GM19193 (cell line): Measurements from ENCODE around the gene PKN3.

Source experiments
- POLR2A ChIP-seq: IDR thresholded peaks from 4 replicates; pipeline ENCODE4 v1.6.1; 2011; ENCODE audit not compliant: insufficient read depth, insufficient read length; ENCODE audit errors: extremely low read depth

Gene PKN3

GRCh38 chr9:128723866-128724743 is 21.8 kb downstream of the PKN3 start, which contains the start of gene ZDHHC12:
TSS of gene ZDHHC12 (minus strand) at chr9:128724127. CDS start at chr9:128724093, 34 bp downstream.
- peak; percentile 99 for TF ChIP-seq POLR2A

- TF ChIP-seq POLR2A: no peak
These were observed 22.5 kb downstream of the PKN3 start for GRCh38 chr9:128724744-128725211.

- TF ChIP-seq POLR2A: no peak
These were observed 25.4 kb downstream of the PKN3 start for GRCh38 chr9:128727640-128728248.

GRCh38 chr9:128728298-128728697 is 26.0 kb downstream of the PKN3 start:
- no peak for TF ChIP-seq POLR2A

- no peak for TF ChIP-seq POLR2A
These were observed 27.0 kb downstream of the PKN3 start for GRCh38 chr9:128729302-128729701.

GRCh38 chr9:128729766-128730517 is 27.6 kb downstream of the PKN3 start:
- no peak for TF ChIP-seq POLR2A

GRCh38 chr9:128731093-128731492 is 28.8 kb downstream of the PKN3 start:
- no peak for TF ChIP-seq POLR2A

- TF ChIP-seq POLR2A: no peak
These were observed 29.4 kb downstream of the PKN3 start for GRCh38 chr9:128731691-128732090.

- no peak for TF ChIP-seq POLR2A
These were observed 30.3 kb downstream of the PKN3 start for GRCh38 chr9:128732576-128732975.

GRCh38 chr9:128733256-128733655 is 31.0 kb downstream of the PKN3 start:
- no peak for TF ChIP-seq POLR2A

- TF ChIP-seq POLR2A: no peak
These were observed 33.1 kb downstream of the PKN3 start for GRCh38 chr9:128735373-128735772.

- no peak for TF ChIP-seq POLR2A
These were observed 40.1 kb downstream of the PKN3 start for GRCh38 chr9:128742401-128742800.

GRCh38 chr9:128743421-128743820 is 41.1 kb downstream of the PKN3 start:
- TF ChIP-seq POLR2A: no peak

- TF ChIP-seq POLR2A: no peak
These were observed 44.9 kb downstream of the PKN3 start for GRCh38 chr9:128747241-128747640.

- no peak for TF ChIP-seq POLR2A
These were observed 48.8 kb downstream of the PKN3 start for GRCh38 chr9:128750926-128751595.
